SK-N-MC (cell line): ENCODE measurements around the gene EIF1AD.

ENCODE experiments used
- EZH2 ChIP-seq: fragments of 200-600 bp; sonication (generic); IDR thresholded peaks from one replicate; pipeline ENCODE4 v1.6.1; 2017; ENCODE audit warnings: antibody characterized with exemption
- FOXP2 ChIP-seq: optimal IDR thresholded peaks from 2 replicates; pipeline ENCODE3; 2011; ENCODE audit warnings: mild to moderate bottlenecking, moderate library complexity; ENCODE audit not compliant: insufficient read depth; ENCODE audit errors: extremely low read length, control extremely low read depth
- POLR2AphosphoS5 ChIP-seq: IDR thresholded peaks from 2 replicates; pipeline ENCODE4 v1.6.1; 2012; ENCODE audit warnings: mild to moderate bottlenecking, low read depth, low read length, borderline replicate concordance

GRCh38 chr11:66048547-66049323, 46.8 kb upstream of the EIF1AD start, which contains the start of gene GAL3ST3:
- TF ChIP-seq POLR2AphosphoS5 (no peak), EZH2 (no peak), FOXP2 (no peak)
